Stomach (tissue), 9 donors: ENCODE measurements around the gene RASD2. TPM values are rescaled to one million over a fixed set of nuclear protein-coding genes. Genes with fewer than 3 reads are reported as not detected.

Source experiments
- DNase-seq, 2 donors: peaks; one replicate each; pipeline versions ENCODE4 v3.0.0 to v3.0.0-alpha.2; 2013 to 2019
- H3K27ac ChIP-seq, 5 donors: fragments of 200-600 bp in 4 of 5; sonication (generic) in 4 of 5; one replicate each; pipeline ENCODE4 v1.5.1; 2013 to 2019; ENCODE audit warnings: mild to moderate bottlenecking in 1 of 5, moderate library complexity in 1 of 5
- H3K27me3 ChIP-seq, 3 donors: fragments of 200-600 bp; sonication (generic); one replicate each; pipeline ENCODE4 v1.5.1; 2017 to 2019; ENCODE audit warnings: mixed run types in 1 of 3
- H3K36me3 ChIP-seq, 4 donors: fragments of 200-600 bp; sonication (generic); 1 replicate in 3 of 4; 2 replicates in 1 of 4; pipeline ENCODE4 v1.5.1; 2016 to 2019
- H3K4me1 ChIP-seq, 4 donors: fragments of 200-600 bp; sonication (generic); one replicate each; pipeline ENCODE4 v1.5.1; 2016 to 2019
- H3K4me3 ChIP-seq, 4 donors: fragments of 200-600 bp; sonication (generic) in 3 of 4; one replicate each; pipeline ENCODE4 v1.5.1; 2016 to 2019; ENCODE audit warnings: mild to moderate bottlenecking in 1 of 4
- H3K9me3 ChIP-seq, 4 donors: fragments of 200-600 bp; sonication (generic); one replicate each; pipeline ENCODE4 v1.5.1; 2016 to 2019
- CTCF ChIP-seq, 7 experiments: fragments of 450-650 bp in 4 of 7; fragments of 200-600 bp in 3 of 7; sonication (generic) in 3 of 7; IDR thresholded peaks; one replicate each; pipeline ENCODE4 v1.5.1; 2016 to 2019; ENCODE audit warnings: antibody characterized with exemption in 7 of 7, control low read depth in 2 of 7, mild to moderate bottlenecking in 1 of 7
- EP300 ChIP-seq: sonication (generic); formaldehyde crosslinking; IDR thresholded peaks from one replicate; pipeline ENCODE4 v1.6.1; 2017; ENCODE audit warnings: antibody characterized with exemption
- POLR2A ChIP-seq, 4 donors: fragments of 450-650 bp; IDR thresholded peaks; one replicate each; pipeline ENCODE4 v1.6.1; 2016; ENCODE audit warnings: antibody characterized with exemption in 4 of 4, control low read depth in 2 of 4, mild to moderate bottlenecking in 1 of 4, moderate library complexity in 1 of 4
- POLR2AphosphoS5 ChIP-seq, 3 donors: sonication (generic); formaldehyde crosslinking; IDR thresholded peaks; one replicate each; pipeline ENCODE4 v1.6.1; 2016; ENCODE audit warnings: antibody characterized with exemption in 3 of 3
- WGBS, 5 donors: extraction: QIAGEN DNeasy Blood & Tissue Kit in 3 of 5; methylation state at CpG; one replicate each; pipeline versions ENCODE4 v1.1.5 to v1.1.7; 2013 to 2018; 5-methylcytosine and 5-hydroxymethylcytosine counted together
- intact Hi-C: fragments of 100-400 bp; cut with DNase I; formaldehyde crosslinking; loops from one replicate; pipeline ENCODE4 v1.15.1; 2023; ENCODE audit warnings: low total_unique reads
- polyA plus RNA-seq, 3 donors: library from polyadenylated mRNA; stranded (reverse); fragments of 200-250 nt; gene quantifications; one replicate each; pipeline ENCODE4 v1.2.3, GENCODE V29; 2013
- total RNA-seq, 5 donors: library from RNA; depleted of rRNA; stranded (reverse); fragments of >200 nt; gene quantifications; one replicate each; pipeline versions ENCODE4 v1.1.0 to v1.2.3, GENCODE V29; 2014 to 2016
- donor health status: healthy with polysubstance abuse.
- donor health status: Bipolar disorder and iron deficiency.
- donor health status: healthy.

The RASD2 gene
- total and polyA plus RNA-seq, 8 donors: 0.43 to 3.6 (median 0.72) TPM

GRCh38 chr22:35544189-35544588, 3.6 kb downstream of the RASD2 start:
- DNase-seq: no peak
- TF ChIP-seq POLR2AphosphoS5 (IDR thresholded peaks at IDR 0.05) (no peak), EP300 (no peak)
- Histone ChIP-seq H3K9me3 (no peaks in the 10 kb centered on the region), H3K27me3 (peaks cover 0 to 48% (median 10%) of the 10 kb centered on the region in 3 donors), H3K27ac (no peak overlapping the region), H3K4me3 (no peak overlapping the region), H3K36me3 (peaks cover 0 to 9% (median 0%) of the 10 kb centered on the region in 4 donors), H3K4me1 (peaks cover 14 to 35% (median 21%) of the 10 kb centered on the region in 4 donors)
- intact Hi-C loops: no loop called here
- 25 to 57% (median 38%) methylated on average over 3 of the region's 3 CpGs for WGBS, 5 donors

- peaks cover 11 to 34% (median 18%) of the 10 kb centered on the region in 4 donors for H3K4me1 ChIP-seq
- peaks cover 0 to 9% (median 0%) of the 10 kb centered on the region in 4 donors for H3K36me3 ChIP-seq
- no peak for TF ChIP-seq CTCF (IDR thresholded peaks at IDR 0.05)
- no peak for TF ChIP-seq POLR2AphosphoS5 (IDR thresholded peaks at IDR 0.05)
- TF ChIP-seq POLR2A (IDR thresholded peaks at IDR 0.05): no peak
- no peak for TF ChIP-seq EP300
- H3K9me3 ChIP-seq: no peaks in the 10 kb centered on the region
- WGBS, 5 donors: 79 to 86% (median 79%) methylated on average over 9 of the region's 9 CpGs
- no peak for DNase-seq
- H3K27ac ChIP-seq: no peak overlapping the region
- peaks cover 0 to 47% (median 10%) of the 10 kb centered on the region in 3 donors for H3K27me3 ChIP-seq
- intact Hi-C loops: no loop called here
- no peak overlapping the region for H3K4me3 ChIP-seq
Measured at GRCh38 chr22:35544827-35545226, 4.2 kb downstream of the RASD2 start.

- no peak overlapping the region for H3K27ac ChIP-seq
- WGBS, 5 donors: 88 to 94% (median 89%) methylated on average over 10 to 18 of the region's 18 CpGs
- H3K4me3 ChIP-seq: no peak overlapping the region
- intact Hi-C loops: no loop called here
- TF ChIP-seq POLR2A (IDR thresholded peaks at IDR 0.05): no peak
- no peak for TF ChIP-seq EP300
- no peak for TF ChIP-seq CTCF (IDR thresholded peaks at IDR 0.05)
- no peak for TF ChIP-seq POLR2AphosphoS5 (IDR thresholded peaks at IDR 0.05)
- H3K4me1 ChIP-seq: peaks cover 0 to 19% (median 3%) of the 10 kb centered on the region in 4 donors
- no peaks in the 10 kb centered on the region for H3K9me3 ChIP-seq
- H3K27me3 ChIP-seq: peaks cover 0 to 30% (median 0%) of the 10 kb centered on the region in 3 donors
- peaks cover 0 to 9% (median 2%) of the 10 kb centered on the region in 4 donors for H3K36me3 ChIP-seq
- DNase-seq: no peak
Measured at GRCh38 chr22:35546886-35547285, 6.3 kb downstream of the RASD2 start.

GRCh38 chr22:35547987-35548721, 7.5 kb downstream of the RASD2 start:
- 58 to 65% (median 63%) methylated on average over 13 of the region's 13 CpGs for WGBS, 5 donors
- no peak for DNase-seq

GRCh38 chr22:35548722-35549112, 8.1 kb downstream of the RASD2 start:
- no peaks in the 10 kb centered on the region for H3K9me3 ChIP-seq
- H3K4me3 ChIP-seq: no peak overlapping the region
- WGBS, 5 donors: 49 to 66% (median 60%) methylated on average over 8 of the region's 8 CpGs
- H3K36me3 ChIP-seq: peaks cover 0 to 10% (median 4%) of the 10 kb centered on the region in 4 donors
- H3K27ac ChIP-seq: no peak overlapping the region
- intact Hi-C loops: no loop called here
- peaks cover 0 to 10% (median 0%) of the 10 kb centered on the region in 4 donors for H3K4me1 ChIP-seq
- peaks cover 0 to 17% (median 0%) of the 10 kb centered on the region in 3 donors for H3K27me3 ChIP-seq
- TF ChIP-seq EP300 (no peak), POLR2AphosphoS5 (IDR thresholded peaks at IDR 0.05) (no peak), CTCF (IDR thresholded peaks at IDR 0.05) (no peak), POLR2A (IDR thresholded peaks at IDR 0.05) (no peak)
- DNase-seq: no peak

More at GRCh38 chr22:35547987-35548721, 7.5 kb downstream of the RASD2 start:
- Histone ChIP-seq H3K36me3 (peaks cover 0 to 10% (median 4%) of the 10 kb centered on the region in 4 donors), H3K27ac (no peak overlapping the region), H3K4me3 (no peak overlapping the region), H3K4me1 (peaks cover 0 to 10% (median 0%) of the 10 kb centered on the region in 4 donors), H3K27me3 (peaks cover 0 to 21% (median 0%) of the 10 kb centered on the region in 3 donors), H3K9me3 (no peaks in the 10 kb centered on the region)
- intact Hi-C loops: no loop called here
- TF ChIP-seq EP300: no peak
- TF ChIP-seq POLR2A (IDR thresholded peaks at IDR 0.05): no peak
